GM23248 (cell line): Measurements from ENCODE around the gene LMCD1.

Experiments
- EZH2 ChIP-seq: fragments of 200-600 bp; sonication (generic); IDR thresholded peaks from 2 replicates; pipeline ENCODE4 v1.6.1; 2018; ENCODE audit warnings: antibody characterized with exemption, mild to moderate bottlenecking; ENCODE audit not compliant: insufficient read depth, poor library complexity, severe bottlenecking
- EZH2phosphoT487 ChIP-seq: fragments of 200-600 bp; sonication (generic); IDR thresholded peaks from 2 replicates; pipeline ENCODE4 v1.6.1; 2018; ENCODE audit warnings: antibody characterized with exemption, moderate library complexity, mild to moderate bottlenecking, low read depth; ENCODE audit not compliant: insufficient read depth

DNA sequence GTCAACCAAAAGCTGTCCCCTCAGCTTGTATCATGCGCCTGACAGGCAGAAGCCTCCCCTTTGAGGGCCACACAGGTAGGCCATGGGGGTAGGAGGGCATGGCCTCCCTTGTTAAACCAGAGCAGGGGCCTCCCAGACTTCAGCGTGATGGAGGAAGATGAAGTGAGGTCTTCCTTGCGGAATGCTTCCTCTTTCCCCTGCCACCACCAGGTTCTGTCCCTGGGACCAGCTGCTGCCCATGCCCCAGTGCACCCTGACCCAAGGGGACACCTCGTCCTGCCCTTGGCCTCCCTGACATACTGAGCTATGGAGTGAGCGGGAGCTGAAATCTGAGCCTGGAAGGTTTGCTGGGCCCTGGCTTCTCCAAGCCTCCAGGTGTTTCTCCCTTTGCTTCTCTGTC, 116.3 kb downstream of the LMCD1 start:
- TF ChIP-seq EZH2phosphoT487 (no peak), EZH2 (no peak)
